Natural killer cell treated with Interleukin-12 subunit alpha and Interleukin-12 subunit beta and Interleukin-15 and Interleukin-18, amount 100 ng/mL, for 72 hours (primary cell): ENCODE data around the gene D2HGDH. TPM values are rescaled to one million over a fixed set of nuclear protein-coding genes. Genes with fewer than 3 reads are reported as not detected.
"Not testable (repeated sequence)": the region's sequence is repeated elsewhere in the genome, so short reads cannot be mapped to it uniquely, and the experiment has no call there.

Source experiments
- ATAC-seq, 2 donors: fragments of 150-1000 bp; cut with Tn5 transposase in 1 of 2; sonication (Bioruptor Pico), chemical (Tn5 transposase) in 1 of 2; 2 replicates each; pipeline ENCODE4 v1.10.0; 2021
- DNase-seq: peaks from one replicate; pipeline ENCODE4 v3.0.0; 2022; ENCODE audit warnings: low spot score
- H3K27ac Mint-ChIP-seq, 2 donors: 1 replicate in 1 of 2; 2 replicates in 1 of 2; pipeline ENCODE4 v1.8.0; 2022; ENCODE audit warnings: mixed read lengths in 2 of 2, mild to moderate bottlenecking in 1 of 2, moderate library complexity in 1 of 2
- H3K27me3 Mint-ChIP-seq, 2 donors: 1 replicate in 1 of 2; 2 replicates in 1 of 2; pipeline ENCODE4 v1.8.0; 2022; ENCODE audit warnings: mixed read lengths in 2 of 2
- H3K36me3 Mint-ChIP-seq: one replicate; pipeline ENCODE4 v1.8.0; 2022; ENCODE audit warnings: mixed read lengths
- H3K4me1 Mint-ChIP-seq, 2 donors: 1 replicate in 1 of 2; 2 replicates in 1 of 2; pipeline ENCODE4 v1.8.0; 2022; ENCODE audit warnings: low read depth in 2 of 2, mixed read lengths in 2 of 2, mild to moderate bottlenecking in 1 of 2
- H3K4me3 Mint-ChIP-seq: one replicate; pipeline ENCODE4 v1.8.0; 2022; ENCODE audit warnings: mixed read lengths
- H3K9me3 Mint-ChIP-seq: 2 replicates; pipeline ENCODE4 v1.8.0; 2022; ENCODE audit warnings: mixed read lengths
- total RNA-seq, 2 donors: library from RNA; stranded (reverse); gene quantifications; one replicate each; pipeline ENCODE4 v1.2.3, GENCODE V29; 2022

Gene D2HGDH
- total RNA-seq, 2 donors from 2014 or later: 36.6 to 60.1 TPM

DNA sequence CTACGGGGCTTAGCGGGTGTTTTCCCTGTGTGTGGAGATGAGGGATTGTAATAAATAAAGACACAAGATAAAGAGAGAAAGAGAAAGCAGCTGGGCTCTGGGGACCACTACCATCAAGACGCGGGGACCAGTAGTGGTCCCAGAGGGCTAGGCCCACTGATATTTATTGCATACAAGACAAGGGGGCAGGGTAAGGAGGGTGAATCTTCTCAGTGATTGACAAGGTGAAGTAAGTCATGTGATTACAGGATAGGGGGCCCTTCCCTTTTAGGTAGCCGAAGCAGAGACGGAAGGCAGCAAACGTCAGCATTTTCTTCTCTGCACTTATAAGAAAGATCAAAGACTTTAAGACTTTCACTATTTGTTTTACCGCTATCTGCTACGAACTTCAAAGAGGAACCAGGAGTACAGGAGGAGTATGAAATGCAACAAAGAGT, 37.7 kb downstream of the D2HGDH start:
- Mint-ChIP-seq H3K4me1 (peaks cover 7 to 12% of the 10 kb centered on the region in 2 donors), H3K9me3 (no peaks in the 10 kb centered on the region), H3K27me3 (no peaks in the 10 kb centered on the region), H3K27ac (peak overlapping the region in 1 of 2 donors; percentile 70), H3K36me3 (no peaks in the 10 kb centered on the region), H3K4me3 (peak overlapping the region; percentile 25)
- DNase-seq (no peak), ATAC-seq (no peak)

- Mint-ChIP-seq H3K27ac (no peak overlapping the region), H3K4me3 (no peak overlapping the region), H3K36me3 (no peaks in the 10 kb centered on the region), H3K27me3 (no peaks in the 10 kb centered on the region), H3K4me1 (peaks cover 7 to 15% of the 10 kb centered on the region in 2 donors), H3K9me3 (no peaks in the 10 kb centered on the region)
- ATAC-seq: peak in 1 of 2 donors; percentile 9
- no peak for DNase-seq
Observed at GRCh38 chr2:241773511-241774418, 39.3 kb downstream of the D2HGDH start.

DNA sequence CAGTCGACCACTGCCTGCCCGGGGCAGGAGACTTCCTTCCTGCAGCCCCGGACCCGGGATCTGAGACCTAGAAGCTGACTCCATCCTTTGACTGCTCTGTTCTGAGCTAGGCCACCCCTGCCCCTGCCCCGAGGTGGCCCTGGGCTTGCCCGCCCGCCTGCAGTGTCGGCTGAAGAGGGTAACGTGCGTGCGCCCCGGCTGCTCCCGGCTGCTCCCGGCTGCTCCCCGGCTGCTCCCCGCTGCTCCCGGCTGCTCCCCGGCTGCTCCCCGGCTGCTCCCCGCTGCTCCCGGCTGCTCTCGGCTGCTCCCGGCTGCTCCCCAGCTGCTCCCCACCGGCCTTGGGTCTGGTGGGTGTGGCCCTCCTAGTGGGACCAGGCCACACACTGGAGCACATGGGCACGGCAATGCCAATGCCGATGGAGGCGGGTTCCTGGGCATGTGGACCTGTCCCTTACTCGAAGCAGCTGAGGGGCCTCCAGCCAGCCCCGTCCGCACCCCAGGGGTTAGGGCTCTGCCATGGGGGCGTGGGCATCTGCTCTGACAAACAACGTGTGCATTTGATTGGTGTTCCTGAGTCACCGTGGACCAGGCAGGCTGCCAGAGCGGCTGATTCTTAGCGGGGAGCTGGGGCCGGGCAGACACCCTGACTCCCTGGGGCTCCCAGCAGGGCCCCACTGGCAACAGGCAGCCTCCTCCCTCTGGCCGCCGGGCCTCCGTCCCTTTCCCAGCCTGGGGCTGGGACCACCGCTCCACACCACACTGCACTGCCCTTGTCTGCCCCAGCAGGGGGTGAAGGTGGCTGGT, 40.2 kb downstream of the D2HGDH start:
- no peak for ATAC-seq
- H3K27ac Mint-ChIP-seq: no peak overlapping the region
- peaks cover 7 to 15% of the 10 kb centered on the region in 2 donors for H3K4me1 Mint-ChIP-seq
- no peaks in the 10 kb centered on the region for H3K36me3 Mint-ChIP-seq
- no peaks in the 10 kb centered on the region for H3K9me3 Mint-ChIP-seq
- DNase-seq: no peak
- no peak overlapping the region for H3K4me3 Mint-ChIP-seq
- no peaks in the 10 kb centered on the region for H3K27me3 Mint-ChIP-seq

DNA sequence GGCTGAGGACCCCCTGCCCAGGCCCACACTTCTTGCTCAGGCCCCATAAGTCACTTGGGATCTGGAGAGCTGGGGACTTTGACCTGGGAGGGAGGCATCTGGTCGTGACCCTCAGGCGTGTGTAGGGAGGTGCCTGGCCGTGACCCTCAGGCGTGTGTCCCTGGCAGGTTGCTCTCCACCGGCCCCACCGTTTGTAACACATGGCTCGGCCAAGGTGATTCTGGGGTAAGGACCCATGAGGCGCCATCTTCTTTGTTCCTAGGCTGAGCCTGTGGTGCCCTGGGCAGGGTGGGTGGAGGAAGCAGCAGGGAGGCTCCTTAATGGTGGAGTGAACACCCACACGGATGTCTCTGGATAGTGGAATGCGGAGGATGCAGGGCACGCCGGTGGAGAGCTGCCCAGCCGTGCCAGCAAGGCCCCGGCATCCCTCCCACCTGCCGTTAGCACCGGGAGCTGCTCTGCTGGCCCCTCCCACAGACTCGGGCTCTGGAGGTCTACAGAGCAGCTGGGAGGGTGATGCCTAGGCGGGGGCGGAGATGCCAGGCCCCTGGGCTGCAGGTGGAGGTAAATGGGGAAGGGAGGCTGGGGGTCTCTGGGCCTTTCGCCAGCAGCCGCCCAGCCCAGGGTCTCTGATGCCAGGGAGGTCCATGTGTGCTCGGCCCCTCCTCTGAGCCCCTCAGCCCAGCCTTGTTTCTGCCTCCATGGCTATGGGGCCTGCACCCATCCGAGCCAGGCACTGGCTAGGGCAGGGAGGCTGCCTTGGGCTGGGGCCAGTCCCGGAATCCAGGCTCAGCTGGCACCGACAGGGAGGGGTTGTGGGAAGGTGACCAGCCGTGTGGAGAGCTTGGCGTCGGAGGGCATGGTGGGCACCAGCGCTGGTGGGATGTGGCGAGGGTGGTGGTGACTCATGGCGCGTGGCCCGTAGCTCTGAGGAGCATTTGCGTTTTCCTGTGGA, 41.1 kb downstream of the D2HGDH start:
- no peaks in the 10 kb centered on the region for H3K36me3 Mint-ChIP-seq
- H3K9me3 Mint-ChIP-seq: no peaks in the 10 kb centered on the region
- ATAC-seq (peak; percentile 6 to 21), DNase-seq (no peak)
- peaks cover 7 to 15% of the 10 kb centered on the region in 2 donors for H3K4me1 Mint-ChIP-seq
- no peak overlapping the region for H3K4me3 Mint-ChIP-seq
- H3K27me3 Mint-ChIP-seq: no peaks in the 10 kb centered on the region
- H3K27ac Mint-ChIP-seq: no peak overlapping the region

DNA sequence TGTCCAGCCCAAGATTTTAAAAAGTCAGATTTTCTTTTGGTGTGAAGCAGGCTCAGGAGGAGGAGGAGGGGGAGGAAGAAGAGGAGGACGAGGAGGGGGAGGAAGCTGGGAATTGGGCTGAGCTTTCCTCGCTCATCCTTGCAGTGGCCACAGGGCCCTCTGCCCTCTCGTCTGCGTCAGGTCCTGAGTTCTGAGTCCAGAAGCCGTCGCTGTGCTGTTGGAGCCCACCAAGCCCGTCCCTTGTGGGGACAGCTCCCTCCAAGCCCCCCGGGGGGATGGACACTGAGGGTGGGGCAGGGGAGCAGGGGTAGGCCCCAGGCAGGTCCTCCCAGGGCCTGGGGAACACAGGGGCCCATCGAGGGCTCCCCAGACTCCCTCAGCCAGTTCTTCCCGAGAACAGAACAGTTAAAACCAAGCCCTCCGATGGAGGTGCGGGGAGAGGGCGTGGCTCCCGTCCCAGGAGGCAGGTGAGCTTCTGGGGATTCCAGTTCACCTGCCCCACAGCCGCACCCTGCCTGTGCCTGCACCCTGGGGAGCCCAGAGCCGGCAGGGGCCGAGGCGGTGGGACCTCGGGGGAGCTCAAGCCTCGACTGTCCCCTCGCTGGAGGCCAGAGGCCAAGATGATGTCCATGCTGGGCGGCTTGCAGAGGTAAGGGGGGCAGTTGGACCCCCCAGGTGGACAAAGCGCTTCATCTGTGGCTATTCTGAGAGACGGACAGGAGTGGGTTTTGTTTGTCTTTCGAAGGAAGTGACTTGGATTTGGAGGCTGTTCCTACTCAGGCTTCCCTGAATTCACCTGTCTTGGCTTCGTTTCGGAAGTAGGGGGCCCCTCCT, 42.1 kb downstream of the D2HGDH start, which contains the start of gene GAL3ST2:
Gene GAL3ST2 (plus strand): TSS at position 487 of the 834 bp plus-strand sequence. CDS start 134 bp downstream, at position 621.
- no peak for DNase-seq
- H3K9me3 Mint-ChIP-seq: no peaks in the 10 kb centered on the region
- H3K4me1 Mint-ChIP-seq: peaks cover 7 to 13% of the 10 kb centered on the region in 2 donors
- H3K27ac Mint-ChIP-seq: no peak within 1 kb of the TSS
- no peak for ATAC-seq
- no peak within 1 kb of the TSS for H3K4me3 Mint-ChIP-seq
- no peaks in the 10 kb centered on the region for H3K27me3 Mint-ChIP-seq
- H3K36me3 Mint-ChIP-seq: no peaks in the 10 kb centered on the region

DNA sequence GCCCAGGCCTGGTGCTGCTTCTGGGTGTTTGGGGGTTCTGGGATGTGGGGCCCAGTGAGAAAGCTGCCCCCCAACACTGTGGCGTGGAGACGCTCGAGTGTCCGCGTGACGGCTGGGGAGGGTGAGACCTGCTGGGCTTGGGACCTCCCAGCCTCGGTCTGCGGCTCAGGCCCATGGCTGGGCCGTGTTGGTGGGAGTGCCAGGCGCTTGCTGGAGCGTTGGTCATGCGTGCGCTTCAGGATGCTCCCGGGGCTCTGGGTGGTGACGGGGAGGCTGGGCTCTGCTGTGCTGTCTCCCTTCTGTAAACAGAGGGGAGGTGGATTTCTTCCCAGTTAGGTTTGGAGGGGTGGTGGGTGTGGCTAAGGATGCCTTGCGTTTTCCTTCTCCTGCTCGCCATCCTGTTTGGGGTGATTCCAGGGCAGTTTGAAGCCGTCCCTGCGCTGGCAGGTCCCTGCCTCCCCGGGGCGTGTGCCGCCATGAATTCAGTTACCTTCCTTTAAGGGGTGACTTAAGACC, 42.8 kb downstream of the D2HGDH start:
- DNase-seq: no peak
- no peak overlapping the region for H3K4me3 Mint-ChIP-seq
- peaks cover 2 to 7% of the 10 kb centered on the region in 2 donors for H3K4me1 Mint-ChIP-seq
- no peak overlapping the region for H3K27ac Mint-ChIP-seq
- H3K27me3 Mint-ChIP-seq: no peaks in the 10 kb centered on the region
- H3K36me3 Mint-ChIP-seq: no peaks in the 10 kb centered on the region
- no peaks in the 10 kb centered on the region for H3K9me3 Mint-ChIP-seq
- ATAC-seq: no peak

DNA sequence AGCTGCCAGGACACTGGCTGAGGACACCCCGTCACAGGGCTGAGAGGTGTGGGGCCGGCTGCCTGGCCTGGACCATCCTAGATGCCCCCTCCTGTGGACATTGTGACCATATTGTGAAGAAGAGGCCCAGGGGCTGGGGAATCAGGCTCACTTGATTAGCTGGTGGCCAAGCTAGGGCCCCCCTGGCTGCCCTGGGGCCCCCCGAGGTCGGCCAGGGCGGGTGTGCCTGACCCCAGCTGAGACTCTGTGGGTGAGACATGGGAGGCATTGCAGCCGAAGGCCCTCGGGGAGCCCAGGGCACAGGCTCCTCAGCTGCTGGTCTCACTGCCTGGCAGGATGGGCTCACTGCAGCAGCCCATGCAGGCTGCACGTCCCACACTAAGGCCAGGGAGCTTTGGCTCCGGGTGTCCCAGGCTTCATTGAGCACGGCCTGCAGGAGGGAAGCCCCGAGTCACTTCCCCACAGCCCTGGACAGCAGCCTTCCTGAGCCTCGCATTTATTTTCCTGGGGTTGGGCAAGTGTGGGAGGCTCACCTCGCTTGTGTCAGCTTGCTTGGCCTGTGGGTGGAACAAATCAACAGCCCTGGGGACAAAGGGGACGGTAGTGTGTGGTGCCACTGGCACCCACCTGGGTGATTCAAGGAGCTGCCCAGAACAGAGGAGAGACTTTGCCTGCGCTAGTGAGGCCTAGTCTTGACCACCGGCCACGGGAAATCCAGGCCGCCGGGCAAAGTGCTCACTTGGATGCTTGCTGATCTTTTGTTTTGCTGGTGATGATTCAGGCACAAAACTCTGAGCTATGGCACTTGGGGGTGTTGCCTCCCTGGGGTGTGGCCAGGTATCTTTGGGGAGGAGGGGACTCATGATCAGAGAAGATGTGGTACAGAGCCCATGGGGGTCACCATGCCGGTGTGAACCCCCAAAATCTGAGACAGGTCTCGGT, 43.5 kb downstream of the D2HGDH start:
- DNase-seq: no peak
- Mint-ChIP-seq H3K27me3 (no peaks in the 10 kb centered on the region), H3K36me3 (no peaks in the 10 kb centered on the region), H3K4me3 (no peak overlapping the region), H3K9me3 (no peaks in the 10 kb centered on the region), H3K4me1 (peaks cover 0 to 6% of the 10 kb centered on the region in 2 donors), H3K27ac (no peak overlapping the region)
- no peak for ATAC-seq

- H3K4me3 Mint-ChIP-seq: no peak overlapping the region
- DNase-seq (no peak), ATAC-seq (no peak)
- no peaks in the 10 kb centered on the region for H3K36me3 Mint-ChIP-seq
- H3K9me3 Mint-ChIP-seq: no peaks in the 10 kb centered on the region
- H3K4me1 Mint-ChIP-seq: peaks cover 0 to 8% of the 10 kb centered on the region in 2 donors
- H3K27ac Mint-ChIP-seq: no peak overlapping the region
- H3K27me3 Mint-ChIP-seq: no peaks in the 10 kb centered on the region
Observed at GRCh38 chr2:241780939-241781569, 46.6 kb downstream of the D2HGDH start.

DNA sequence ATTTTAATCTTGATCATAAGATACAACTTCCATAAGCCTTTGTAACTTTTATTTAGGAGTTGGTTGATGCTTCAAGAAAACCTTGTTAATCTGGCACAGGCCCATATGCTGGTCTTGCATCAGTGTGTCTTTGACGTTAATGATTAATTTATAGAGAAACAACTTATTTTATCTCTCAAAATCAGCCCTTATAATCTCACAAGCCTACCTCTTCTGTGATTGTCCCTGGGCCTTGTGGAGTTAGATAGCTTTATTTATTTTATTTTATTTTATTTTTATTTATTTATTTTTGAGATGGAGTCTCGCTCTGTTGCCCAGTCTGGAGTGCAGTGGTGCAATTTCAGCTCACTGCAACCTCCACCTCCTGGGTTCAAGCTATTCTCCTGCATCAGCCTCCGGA, 47.6 kb downstream of the D2HGDH start:
- not testable (repeated sequence) for H3K9me3 Mint-ChIP-seq, H3K36me3 Mint-ChIP-seq, H3K27me3 Mint-ChIP-seq, H3K27ac Mint-ChIP-seq, ATAC-seq, DNase-seq, H3K4me3 Mint-ChIP-seq
- peaks cover 4 to 14% of the 10 kb centered on the region in 2 donors for H3K4me1 Mint-ChIP-seq

DNA sequence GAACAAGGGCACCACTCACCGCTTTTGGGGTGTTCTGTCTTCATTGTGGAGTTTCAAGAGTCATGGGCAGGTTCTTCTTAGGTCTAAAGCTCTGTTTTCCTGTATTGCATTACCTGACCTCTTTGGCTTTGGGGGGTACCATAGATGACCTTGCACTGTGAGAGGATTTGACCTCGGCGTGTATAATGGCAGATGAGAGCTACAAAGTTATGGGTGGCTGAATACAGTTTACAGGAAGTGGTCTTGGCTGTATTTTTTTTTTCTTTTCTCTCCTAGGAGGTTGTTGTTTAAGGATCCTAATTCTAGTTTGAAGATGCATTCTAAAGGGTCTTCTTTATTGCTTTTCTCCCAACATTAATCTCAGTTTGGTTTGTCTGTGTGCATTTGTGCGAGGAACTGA, 53.7 kb downstream of the D2HGDH start:
- ATAC-seq: peak; percentile 43 to 65
- H3K27me3 Mint-ChIP-seq: peaks cover 0 to 2% of the 10 kb centered on the region in 2 donors
- H3K36me3 Mint-ChIP-seq: peaks cover 9% of the 10 kb centered on the region
- H3K9me3 Mint-ChIP-seq: peaks cover 5% of the 10 kb centered on the region
- peak overlapping the region; percentile 71 for H3K4me3 Mint-ChIP-seq
- peak overlapping the region; percentile 82 to 92 for H3K27ac Mint-ChIP-seq
- peaks cover 36 to 42% of the 10 kb centered on the region in 2 donors for H3K4me1 Mint-ChIP-seq
- no peak for DNase-seq

- Mint-ChIP-seq H3K9me3 (peaks cover 5% of the 10 kb centered on the region), H3K27ac (peak overlapping the region; percentile 82 to 92), H3K27me3 (peaks cover 2 to 4% of the 10 kb centered on the region in 2 donors), H3K36me3 (peaks cover 9% of the 10 kb centered on the region), H3K4me3 (peak overlapping the region; percentile 71), H3K4me1 (peaks cover 39 to 47% of the 10 kb centered on the region in 2 donors)
- ATAC-seq: peak; percentile 92 to 93
- peak; percentile 79 for DNase-seq
Observed at GRCh38 chr2:241788572-241788971, 54.1 kb downstream of the D2HGDH start.
